GM11168 (cell line): Measurements from ENCODE around the gene ALDH1L1.

ENCODE experiments used
- in situ Hi-C: fragments of 300-500 bp; cut with MboI; formaldehyde crosslinking; loops from one replicate; pipeline ENCODE4 v1.12.0; 2022; ENCODE audit warnings: low sequenced_read_pairs; ENCODE audit not compliant: unreplicated experiment

Gene ALDH1L1

GRCh38 chr3:126125781-126126251, 54.6 kb downstream of the ALDH1L1 start:
- in situ Hi-C loops: loop anchor here (25.0 kb wide), 1 partner anchor 261 kb away; the partner anchor contains the start of gene CFAP100

- in situ Hi-C loops: loop anchor here (25.0 kb wide), 1 partner anchor 262 kb away; the partner anchor contains the start of gene CFAP100
Measured at GRCh38 chr3:126125341-126125740, 55.0 kb downstream of the ALDH1L1 start.

GRCh38 chr3:126124896-126125295, 55.5 kb downstream of the ALDH1L1 start:
- in situ Hi-C loops: loop anchor here (25.0 kb wide), 1 partner anchor 262 kb away; the partner anchor contains the start of gene CFAP100

- in situ Hi-C loops: no loop called here
Measured at GRCh38 chr3:126124148-126124868, 56.1 kb downstream of the ALDH1L1 start.

GRCh38 chr3:126121632-126122031, 58.8 kb downstream of the ALDH1L1 start:
- in situ Hi-C loops: no loop called here

- in situ Hi-C loops: no loop called here
Measured at GRCh38 chr3:126121074-126121473, 59.3 kb downstream of the ALDH1L1 start.

- in situ Hi-C loops: no loop called here
Measured at GRCh38 chr3:126119976-126120375, 60.4 kb downstream of the ALDH1L1 start.

GRCh38 chr3:126119008-126119675, 61.2 kb downstream of the ALDH1L1 start:
- in situ Hi-C loops: no loop called here

- in situ Hi-C loops: no loop called here
Measured at GRCh38 chr3:126118591-126118990, 61.8 kb downstream of the ALDH1L1 start.

- in situ Hi-C loops: no loop called here
Measured at GRCh38 chr3:126117786-126118185, 62.6 kb downstream of the ALDH1L1 start.

- in situ Hi-C loops: no loop called here
Measured at GRCh38 chr3:126117212-126117611, 63.2 kb downstream of the ALDH1L1 start.

- in situ Hi-C loops: no loop called here
Measured at GRCh38 chr3:126116526-126116925, 63.9 kb downstream of the ALDH1L1 start.

GRCh38 chr3:126114443-126115386, 65.7 kb downstream of the ALDH1L1 start:
- in situ Hi-C loops: no loop called here

GRCh38 chr3:126113733-126114442, 66.5 kb downstream of the ALDH1L1 start:
- in situ Hi-C loops: no loop called here

- in situ Hi-C loops: no loop called here
Measured at GRCh38 chr3:126113238-126113555, 67.2 kb downstream of the ALDH1L1 start.

GRCh38 chr3:126112531-126113237, 67.7 kb downstream of the ALDH1L1 start:
- in situ Hi-C loops: no loop called here

GRCh38 chr3:126111566-126112475, 68.6 kb downstream of the ALDH1L1 start:
- in situ Hi-C loops: no loop called here

- in situ Hi-C loops: no loop called here
Measured at GRCh38 chr3:126111126-126111551, 69.2 kb downstream of the ALDH1L1 start.
